Ramos (cell line): Measurements from ENCODE around the gene TNFSF10.
"Not testable (repeated sequence)": the region's sequence is repeated elsewhere in the genome, so short reads cannot be mapped to it uniquely, and the experiment has no call there.

Experiments
- in situ Hi-C: fragments of 300-500 bp; cut with MboI; formaldehyde crosslinking; loops from one replicate; pipeline ENCODE4 v1.14.3; 2022; ENCODE audit warnings: low sequenced_read_pairs; ENCODE audit not compliant: unreplicated experiment

Gene TNFSF10

GRCh38 chr3:172522871-172523818 lies at the start of gene TNFSF10:
Gene TNFSF10 (minus strand): TSS chr3:172523430. CDS start chr3:172523384, 46 bp downstream.
- in situ Hi-C loops: no loop called here

- in situ Hi-C loops: no loop called here
These were observed 46.1 kb upstream of the TNFSF10 start for GRCh38 chr3:172569128-172570008.

GRCh38 chr3:172568701-172569100 lies 45.5 kb upstream of the TNFSF10 start:
- in situ Hi-C loops: no loop called here

GRCh38 chr3:172566785-172567184 lies 43.6 kb upstream of the TNFSF10 start:
- in situ Hi-C loops: not testable (repeated sequence)

GRCh38 chr3:172564499-172564898 lies 41.3 kb upstream of the TNFSF10 start:
- in situ Hi-C loops: no loop called here

- in situ Hi-C loops: no loop called here
These were observed 39.9 kb upstream of the TNFSF10 start for GRCh38 chr3:172562871-172563865.

GRCh38 chr3:172561897-172562640 lies 38.8 kb upstream of the TNFSF10 start:
- in situ Hi-C loops: no loop called here

- in situ Hi-C loops: no loop called here
These were observed 37.4 kb upstream of the TNFSF10 start for GRCh38 chr3:172560586-172560985.

GRCh38 chr3:172560026-172560425 lies 36.8 kb upstream of the TNFSF10 start:
- in situ Hi-C loops: no loop called here

GRCh38 chr3:172559020-172559419 lies 35.8 kb upstream of the TNFSF10 start:
- in situ Hi-C loops: no loop called here

GRCh38 chr3:172557515-172558220 lies 34.4 kb upstream of the TNFSF10 start:
- in situ Hi-C loops: no loop called here

- in situ Hi-C loops: no loop called here
These were observed 30.5 kb upstream of the TNFSF10 start for GRCh38 chr3:172553526-172554252.

- in situ Hi-C loops: no loop called here
These were observed 29.4 kb upstream of the TNFSF10 start for GRCh38 chr3:172552607-172553006.

GRCh38 chr3:172551874-172552273 lies 28.6 kb upstream of the TNFSF10 start:
- in situ Hi-C loops: no loop called here

- in situ Hi-C loops: no loop called here
These were observed 27.2 kb upstream of the TNFSF10 start for GRCh38 chr3:172550347-172550943.

- in situ Hi-C loops: no loop called here
These were observed 25.9 kb upstream of the TNFSF10 start for GRCh38 chr3:172549144-172549543.

- in situ Hi-C loops: no loop called here
These were observed 23.5 kb upstream of the TNFSF10 start for GRCh38 chr3:172546628-172547214.
